GM12801 (cell line): ENCODE measurements around the gene HELZ2.

Experiments
- CTCF ChIP-seq: IDR thresholded peaks from one replicate; pipeline ENCODE4 v1.5.1; 2011; ENCODE audit warnings: control low read depth; ENCODE audit not compliant: insufficient read length; ENCODE audit errors: extremely low read depth

Gene HELZ2

GRCh38 chr20:63618291-63618980, 44.4 kb upstream of the HELZ2 start:
- no peak for TF ChIP-seq CTCF

GRCh38 chr20:63617876-63618265, 43.8 kb upstream of the HELZ2 start:
- TF ChIP-seq CTCF, result no peak

DNA sequence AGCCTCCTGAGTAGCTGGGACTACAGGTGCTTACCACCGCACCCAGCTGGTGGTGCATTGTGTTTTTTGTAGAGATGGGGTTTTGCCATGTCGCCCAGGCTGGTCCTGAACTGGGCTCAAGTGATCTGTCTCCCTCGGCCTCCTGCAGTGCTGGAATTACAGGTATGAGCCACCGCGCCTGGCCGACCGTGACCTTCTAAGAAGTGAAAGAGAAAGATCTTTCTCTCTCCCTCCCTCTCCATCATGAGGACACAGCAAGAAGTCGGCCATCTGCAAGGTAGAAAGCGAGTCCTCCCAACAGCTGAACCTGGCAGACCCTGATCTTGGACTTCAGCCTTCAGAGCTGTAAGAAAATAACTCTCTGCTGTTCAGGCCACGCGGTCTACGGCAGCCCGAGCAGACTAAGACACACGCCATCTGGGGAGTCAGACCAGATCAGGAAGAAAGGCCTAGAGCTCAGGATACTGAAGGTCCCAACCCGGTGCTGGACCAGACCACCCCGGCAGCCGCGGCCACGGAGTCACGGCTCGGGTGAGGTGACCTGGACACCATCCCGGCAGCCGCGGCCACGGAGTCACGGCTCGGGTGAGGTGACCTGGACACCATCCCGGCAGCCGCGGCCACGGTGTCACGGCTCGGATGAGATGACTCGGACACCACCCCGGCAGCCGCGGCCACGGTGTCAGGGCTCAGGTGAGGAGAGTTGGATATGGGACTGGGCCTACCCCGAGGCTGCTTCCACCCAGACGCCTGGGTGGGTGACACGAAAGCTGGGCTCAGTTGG, 43.2 kb upstream of the HELZ2 start:
- no peak for TF ChIP-seq CTCF

GRCh38 chr20:63612276-63612931, 38.4 kb upstream of the HELZ2 start:
- TF ChIP-seq CTCF, result no peak

GRCh38 chr20:63611646-63612045, 37.6 kb upstream of the HELZ2 start:
- TF ChIP-seq CTCF, result no peak

DNA sequence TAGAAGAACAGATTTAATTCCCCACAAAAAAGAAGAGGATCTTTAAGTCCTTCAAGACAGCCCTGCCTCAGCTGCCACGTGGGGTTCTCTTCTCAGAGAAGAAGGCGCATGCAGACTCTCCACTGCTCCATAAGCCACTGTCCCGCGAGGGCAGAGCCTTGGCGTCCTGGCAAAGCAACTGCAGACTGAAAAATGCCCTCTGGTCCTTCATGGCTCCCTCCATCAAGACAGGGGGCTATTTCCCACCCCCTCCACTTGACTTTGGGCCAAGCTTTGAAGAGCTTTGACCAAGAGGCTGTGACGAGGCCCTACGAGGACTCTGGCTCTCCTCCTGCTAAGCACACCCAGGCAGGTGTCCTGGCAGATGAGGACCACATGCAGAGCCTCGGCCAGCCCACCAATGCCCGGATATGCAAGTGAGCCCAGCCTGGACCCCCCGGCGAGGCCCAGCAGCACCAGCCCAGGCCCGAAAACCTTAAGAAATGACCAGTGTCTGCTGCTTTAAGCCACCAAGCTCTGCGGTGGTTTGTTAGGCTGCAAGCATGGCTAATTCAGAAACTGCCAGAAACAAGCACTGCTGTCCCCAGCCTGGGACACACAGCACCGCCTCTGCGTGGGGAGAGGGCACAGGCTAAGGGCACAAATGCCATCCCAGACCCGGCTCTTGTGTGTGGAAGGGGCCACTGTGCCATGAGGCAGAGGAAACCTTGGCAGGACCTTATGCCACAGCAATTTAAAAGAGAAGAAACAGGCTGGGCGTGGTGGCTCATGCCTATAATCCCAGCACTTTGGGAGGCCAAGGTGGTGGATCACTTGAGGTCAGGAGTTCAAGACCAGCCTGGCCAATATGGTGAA, 36.8 kb upstream of the HELZ2 start:
- TF ChIP-seq CTCF, result no peak

GRCh38 chr20:63606686-63607085, 32.6 kb upstream of the HELZ2 start:
- no peak for TF ChIP-seq CTCF
